ENCODE results near the gene C1orf56. TPM values are rescaled to one million over a fixed set of nuclear protein-coding genes. Genes with fewer than 3 reads are reported as not detected.
A peak's percentile ranks its signal among the peaks of the same experiment; 100 is the strongest.

The C1orf56 gene
- total RNA-seq = 5.1 TPM

- peak in 1 of 3 donors; percentile 53 for DNase-seq (ENCODE audit: low read depth in 2 of 3, low spot score in 2 of 3)
Observed at GRCh38 chr1:151047591-151047924, at the start of gene C1orf56. Gene C1orf56, plus strand, starts transcription at chr1:151047751. Its CDS starts 97 bp downstream, at chr1:151047848.

- no peak for DNase-seq (ENCODE audit: low read depth in 2 of 3, low spot score in 2 of 3)
Observed at GRCh38 chr1:150997949-150998348, 49.6 kb upstream of the C1orf56 start.

GRCh38 chr1:150999051-150999674 is 48.4 kb upstream of the C1orf56 start:
- peak in 2 of 3 donors; percentile 74 to 80 for DNase-seq (ENCODE audit: low read depth in 2 of 3, low spot score in 2 of 3)

- DNase-seq (ENCODE audit: low read depth in 2 of 3, low spot score in 2 of 3) = no peak
Observed at GRCh38 chr1:150999926-151000325, 47.6 kb upstream of the C1orf56 start.

GRCh38 chr1:151000408-151000807 is 47.1 kb upstream of the C1orf56 start:
- DNase-seq (ENCODE audit: low read depth in 2 of 3, low spot score in 2 of 3) = no peak

- no peak for DNase-seq (ENCODE audit: low read depth in 2 of 3, low spot score in 2 of 3)
Observed at GRCh38 chr1:151001602-151002001, 45.9 kb upstream of the C1orf56 start.

GRCh38 chr1:151002051-151002450 is 45.5 kb upstream of the C1orf56 start:
- no peak for DNase-seq (ENCODE audit: low read depth in 2 of 3, low spot score in 2 of 3)

- no peak for DNase-seq (ENCODE audit: low read depth in 2 of 3, low spot score in 2 of 3)
Observed at GRCh38 chr1:151002611-151003010, 44.9 kb upstream of the C1orf56 start.

- no peak for DNase-seq (ENCODE audit: low read depth in 2 of 3, low spot score in 2 of 3)
Observed at GRCh38 chr1:151003180-151003579, 44.4 kb upstream of the C1orf56 start.

GRCh38 chr1:151005729-151006319 is 41.7 kb upstream of the C1orf56 start:
- no peak for DNase-seq (ENCODE audit: low read depth in 2 of 3, low spot score in 2 of 3)

GRCh38 chr1:151006327-151007052 is 41.1 kb upstream of the C1orf56 start, which contains the start of gene MINDY1:
Gene MINDY1, minus strand, starts transcription at chr1:151006902. Its CDS starts 4,285 bp downstream, at chr1:151002617.
- DNase-seq (ENCODE audit: low read depth in 2 of 3, low spot score in 2 of 3) = peak in 2 of 3 donors; percentile 66 to 79

- DNase-seq (ENCODE audit: low read depth in 2 of 3, low spot score in 2 of 3) = no peak
Observed at GRCh38 chr1:151007853-151008243, 39.7 kb upstream of the C1orf56 start.

- DNase-seq (ENCODE audit: low read depth in 2 of 3, low spot score in 2 of 3) = peak; percentile 95 to 98 (median 97)
Observed at GRCh38 chr1:151008244-151009205, 39.0 kb upstream of the C1orf56 start, which contains the start of gene PRUNE1. Gene PRUNE1, plus strand, starts transcription at chr1:151008449. Its CDS starts 184 bp downstream, at chr1:151008633.

GRCh38 chr1:151009206-151009587 is 38.4 kb upstream of the C1orf56 start:
- DNase-seq (ENCODE audit: low read depth in 2 of 3, low spot score in 2 of 3) = no peak

- DNase-seq (ENCODE audit: low read depth in 2 of 3, low spot score in 2 of 3) = no peak
Observed at GRCh38 chr1:151009674-151010345, 37.7 kb upstream of the C1orf56 start.

- no peak for DNase-seq (ENCODE audit: low read depth in 2 of 3, low spot score in 2 of 3)
Observed at GRCh38 chr1:151010346-151010726, 37.2 kb upstream of the C1orf56 start.

- peak in 2 of 3 donors; percentile 42 to 56 for DNase-seq (ENCODE audit: low read depth in 2 of 3, low spot score in 2 of 3)
Observed at GRCh38 chr1:151011154-151011850, 36.2 kb upstream of the C1orf56 start.

GRCh38 chr1:151012684-151013471 is 34.7 kb upstream of the C1orf56 start:
- no peak for DNase-seq (ENCODE audit: low read depth in 2 of 3, low spot score in 2 of 3)

GRCh38 chr1:151013518-151013917 is 34.0 kb upstream of the C1orf56 start:
- peak in 1 of 3 donors; percentile 68 for DNase-seq (ENCODE audit: low read depth in 2 of 3, low spot score in 2 of 3)
